DMS79 treated with DMSO at 0.1 percent for 48 hours (cell line): Measurements from ENCODE around the gene FLAD1.

Experiments used
- DNase-seq: peaks from one replicate; lab custom pipeline; 2025; lab: John Stamatoyannopoulos, UW

FLAD1 gene

GRCh38 chr1:155004352-155005075, 21.4 kb downstream of the FLAD1 start:
- DNase-seq: no peak

GRCh38 chr1:155005076-155006011, 22.2 kb downstream of the FLAD1 start:
- no peak for DNase-seq

GRCh38 chr1:155006601-155007101, 23.5 kb downstream of the FLAD1 start:
- no peak for DNase-seq

GRCh38 chr1:155007251-155007828, 24.2 kb downstream of the FLAD1 start:
- DNase-seq: no peak

GRCh38 chr1:155008015-155008941, 25.1 kb downstream of the FLAD1 start:
- DNase-seq: no peak

GRCh38 chr1:155009221-155009711, 26.1 kb downstream of the FLAD1 start:
- DNase-seq: no peak

- no peak for DNase-seq
Measured at GRCh38 chr1:155009742-155010141, 26.6 kb downstream of the FLAD1 start.

GRCh38 chr1:155010211-155010918, 27.2 kb downstream of the FLAD1 start:
- no peak for DNase-seq

- no peak for DNase-seq
Measured at GRCh38 chr1:155011004-155011416, 27.9 kb downstream of the FLAD1 start.

- no peak for DNase-seq
Measured at GRCh38 chr1:155011437-155012025, 28.4 kb downstream of the FLAD1 start.

GRCh38 chr1:155012026-155012546, 28.9 kb downstream of the FLAD1 start:
- DNase-seq: peak; percentile 57

- DNase-seq: no peak
Measured at GRCh38 chr1:155012776-155013602, 29.8 kb downstream of the FLAD1 start.

GRCh38 chr1:155013632-155014031, 30.5 kb downstream of the FLAD1 start:
- no peak for DNase-seq

GRCh38 chr1:155014709-155015508, 31.8 kb downstream of the FLAD1 start:
- DNase-seq: no peak

GRCh38 chr1:155015527-155016230, 32.5 kb downstream of the FLAD1 start:
- DNase-seq: no peak

- no peak for DNase-seq
Measured at GRCh38 chr1:155016231-155016831, 33.2 kb downstream of the FLAD1 start.
